WTC11 (cell line): ENCODE data around the gene IL1RAPL1. TPM values are rescaled to one million over a fixed set of nuclear protein-coding genes. Genes with fewer than 3 reads are reported as not detected.

ENCODE experiments used
- ATAC-seq: fragments of 200-7000 bp; cut with Tn5 transposase; 2 replicates; pipeline ENCODE4 v1.10.0; 2021; ENCODE audit warnings: mild to moderate bottlenecking, moderate library complexity
- CTCF ChIA-PET: fragments of 300-600 bp; sonication (Branson Sonifier 250); formaldehyde crosslinking; loops from one replicate; lab custom pipeline; 2021; ENCODE audit warnings: antibody characterized with exemption; lab: Charles Lee
- POLR2A ChIA-PET: fragments of 350-600 bp; sonication (Branson Sonifier 250); formaldehyde crosslinking; loops from one replicate; lab custom pipeline; 2021; ENCODE audit warnings: antibody characterized with exemption; lab: Charles Lee
- DNase-seq: peaks from one replicate; pipeline ENCODE4 v3.0.0; 2021; ENCODE audit warnings: low spot score
- H3K27ac Mint-ChIP-seq: 2 replicates; pipeline ENCODE4 v1.8.0; 2021; ENCODE audit warnings: mixed read lengths
- H3K27me3 Mint-ChIP-seq: 2 replicates; pipeline ENCODE4 v1.8.0; 2021; ENCODE audit warnings: low read depth, mild to moderate bottlenecking, moderate library complexity, mixed read lengths
- H3K36me3 Mint-ChIP-seq: 2 replicates; pipeline ENCODE4 v1.8.0; 2021; ENCODE audit warnings: mixed read lengths
- H3K4me1 Mint-ChIP-seq: 2 replicates; pipeline ENCODE4 v1.8.0; 2022; ENCODE audit warnings: mixed read lengths
- H3K4me3 Mint-ChIP-seq: 2 replicates; pipeline ENCODE4 v1.8.0; 2021; ENCODE audit warnings: mild to moderate bottlenecking, moderate library complexity, mixed read lengths
- H3K9me3 Mint-ChIP-seq: 2 replicates; pipeline ENCODE4 v1.8.0; 2021; ENCODE audit warnings: mixed read lengths
- AR ChIP-seq: fragments of 250-450 bp; sonication (Bioruptor Pico); IDR thresholded peaks from 2 replicates; pipeline ENCODE4 v1.9.0; 2021; ENCODE audit warnings: mild to moderate bottlenecking
- CTCF ChIP-seq: fragments of 200-600 bp; IDR thresholded peaks from 2 replicates; pipeline ENCODE4 v1.8.0; 2022; ENCODE audit warnings: antibody characterized with exemption
- ELF4 ChIP-seq: sonication (generic); formaldehyde crosslinking; IDR thresholded peaks from 2 replicates; pipeline ENCODE4 v1.8.1; 2022; ENCODE audit warnings: low read depth, mild to moderate bottlenecking, moderate library complexity, missing genetic modification reagents
- HMGXB4 ChIP-seq: sonication (generic); formaldehyde crosslinking; IDR thresholded peaks from 2 replicates; pipeline ENCODE4 v1.8.1; 2023; ENCODE audit warnings: mild to moderate bottlenecking, moderate library complexity, missing genetic modification reagents
- MXD4 ChIP-seq: fragments of 250-450 bp; sonication (Bioruptor Pico); IDR thresholded peaks from 2 replicates; pipeline ENCODE4 v1.8.0; 2021; ENCODE audit warnings: mild to moderate bottlenecking, moderate library complexity, borderline replicate concordance
- OVOL2 ChIP-seq: fragments of 250-450 bp; sonication (Bioruptor Pico); IDR thresholded peaks from 2 replicates; pipeline ENCODE4 v1.9.0; 2021; ENCODE audit warnings: mild to moderate bottlenecking, borderline replicate concordance
- RORB ChIP-seq: fragments of 250-450 bp; sonication (Bioruptor Pico); IDR thresholded peaks from 2 replicates; pipeline ENCODE4 v1.9.0; 2021; ENCODE audit warnings: mild to moderate bottlenecking
- TEAD1 ChIP-seq: sonication (generic); formaldehyde crosslinking; IDR thresholded peaks from 2 replicates; pipeline ENCODE4 v1.8.0; 2022; ENCODE audit warnings: mild to moderate bottlenecking, missing genetic modification reagents
- USF2 ChIP-seq: sonication (generic); formaldehyde crosslinking; IDR thresholded peaks from 2 replicates; pipeline ENCODE4 v1.8.1; 2023; ENCODE audit warnings: mild to moderate bottlenecking, missing genetic modification reagents, moderate library complexity
- ZNF232 ChIP-seq: sonication (generic); formaldehyde crosslinking; IDR thresholded peaks from 2 replicates; pipeline ENCODE4 v1.8.0; 2022; ENCODE audit warnings: mild to moderate bottlenecking, missing genetic modification reagents
- ZNF671 ChIP-seq: fragments of 250-450 bp; sonication (Bioruptor Pico); IDR thresholded peaks from 2 replicates; pipeline ENCODE4 v1.8.0; 2021; ENCODE audit warnings: mild to moderate bottlenecking
- total RNA-seq: library from RNA; stranded (reverse); gene quantifications from 3 replicates; pipeline ENCODE4 v1.2.3, GENCODE V29; 2021
- TF ChIP-seq, protein P1 (sequence below): fragments of 250-450 bp; sonication (Bioruptor Pico); IDR thresholded peaks from 2 replicates; pipeline ENCODE4 v1.8.0; 2021; ENCODE audit warnings: mild to moderate bottlenecking
- TF ChIP-seq, protein P2 (sequence below): fragments of 250-450 bp; sonication (Bioruptor Pico); IDR thresholded peaks from 2 replicates; pipeline ENCODE4 v1.9.0; 2021; ENCODE audit warnings: mild to moderate bottlenecking
- TF ChIP-seq, protein P3 (sequence below): sonication (generic); formaldehyde crosslinking; conservative IDR thresholded peaks from 2 replicates; pipeline ENCODE4 v1.8.1; 2022; ENCODE audit warnings: mild to moderate bottlenecking, missing genetic modification reagents
- TF ChIP-seq, protein P4 (sequence below): fragments of 250-450 bp; sonication (Bioruptor Pico); IDR thresholded peaks from 2 replicates; pipeline ENCODE4 v1.9.0; 2021; ENCODE audit warnings: moderate library complexity, mild to moderate bottlenecking, inconsistent platforms, borderline replicate concordance
- TF ChIP-seq, protein P5 (sequence below): sonication (generic); formaldehyde crosslinking; conservative IDR thresholded peaks from 2 replicates; pipeline ENCODE4 v1.8.1; 2023; ENCODE audit warnings: mild to moderate bottlenecking, low read depth, missing genetic modification reagents, moderate library complexity
- TF ChIP-seq, protein P6 (sequence below): sonication (generic); formaldehyde crosslinking; IDR thresholded peaks from 2 replicates; pipeline ENCODE4 v1.8.0; 2022; ENCODE audit warnings: missing genetic modification reagents
- TF ChIP-seq, protein P7 (sequence below): sonication (generic); formaldehyde crosslinking; IDR thresholded peaks from 2 replicates; pipeline ENCODE4 v1.8.1; 2022; ENCODE audit warnings: low read depth, missing genetic modification reagents, borderline replicate concordance

IL1RAPL1 gene
- total RNA-seq, 1 experiment from 2014 or later, result 0.13 TPM

GRCh38 chrX:29561417-29561816 is 974.2 kb downstream of the IL1RAPL1 start (continued):
- TF ChIP-seq, protein P1, sequence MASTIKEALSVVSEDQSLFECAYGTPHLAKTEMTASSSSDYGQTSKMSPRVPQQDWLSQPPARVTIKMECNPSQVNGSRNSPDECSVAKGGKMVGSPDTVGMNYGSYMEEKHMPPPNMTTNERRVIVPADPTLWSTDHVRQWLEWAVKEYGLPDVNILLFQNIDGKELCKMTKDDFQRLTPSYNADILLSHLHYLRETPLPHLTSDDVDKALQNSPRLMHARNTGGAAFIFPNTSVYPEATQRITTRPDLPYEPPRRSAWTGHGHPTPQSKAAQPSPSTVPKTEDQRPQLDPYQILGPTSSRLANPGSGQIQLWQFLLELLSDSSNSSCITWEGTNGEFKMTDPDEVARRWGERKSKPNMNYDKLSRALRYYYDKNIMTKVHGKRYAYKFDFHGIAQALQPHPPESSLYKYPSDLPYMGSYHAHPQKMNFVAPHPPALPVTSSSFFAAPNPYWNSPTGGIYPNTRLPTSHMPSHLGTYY, result no peak
- TF ChIP-seq ELF4 (CRISPR knock-in tag), result no peak
- TF ChIP-seq, protein P2, sequence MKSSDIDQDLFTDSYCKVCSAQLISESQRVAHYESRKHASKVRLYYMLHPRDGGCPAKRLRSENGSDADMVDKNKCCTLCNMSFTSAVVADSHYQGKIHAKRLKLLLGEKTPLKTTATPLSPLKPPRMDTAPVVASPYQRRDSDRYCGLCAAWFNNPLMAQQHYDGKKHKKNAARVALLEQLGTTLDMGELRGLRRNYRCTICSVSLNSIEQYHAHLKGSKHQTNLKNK (CRISPR knock-in tag), result no peak
- TF ChIP-seq OVOL2, result no peak
- TF ChIP-seq ZNF232, result no peak
- no peak for TF ChIP-seq RORB
- TF ChIP-seq CTCF, result no peak
- TF ChIP-seq, protein P3, sequence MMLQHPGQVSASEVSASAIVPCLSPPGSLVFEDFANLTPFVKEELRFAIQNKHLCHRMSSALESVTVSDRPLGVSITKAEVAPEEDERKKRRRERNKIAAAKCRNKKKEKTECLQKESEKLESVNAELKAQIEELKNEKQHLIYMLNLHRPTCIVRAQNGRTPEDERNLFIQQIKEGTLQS (CRISPR knock-in tag), result no peak
- TF ChIP-seq ZNF671 (CRISPR knock-in tag), result no peak
- TF ChIP-seq, protein P4, sequence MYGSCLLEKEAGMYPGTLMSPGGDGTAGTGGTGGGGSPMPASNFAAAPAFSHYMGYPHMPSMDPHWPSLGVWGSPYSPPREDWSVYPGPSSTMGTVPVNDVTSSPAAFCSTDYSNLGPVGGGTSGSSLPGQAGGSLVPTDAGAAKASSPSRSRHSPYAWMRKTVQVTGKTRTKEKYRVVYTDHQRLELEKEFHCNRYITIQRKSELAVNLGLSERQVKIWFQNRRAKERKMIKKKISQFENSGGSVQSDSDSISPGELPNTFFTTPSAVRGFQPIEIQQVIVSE (CRISPR knock-in tag), result no peak
- no peak for TF ChIP-seq MXD4 (CRISPR knock-in tag)
- TF ChIP-seq, protein P5, sequence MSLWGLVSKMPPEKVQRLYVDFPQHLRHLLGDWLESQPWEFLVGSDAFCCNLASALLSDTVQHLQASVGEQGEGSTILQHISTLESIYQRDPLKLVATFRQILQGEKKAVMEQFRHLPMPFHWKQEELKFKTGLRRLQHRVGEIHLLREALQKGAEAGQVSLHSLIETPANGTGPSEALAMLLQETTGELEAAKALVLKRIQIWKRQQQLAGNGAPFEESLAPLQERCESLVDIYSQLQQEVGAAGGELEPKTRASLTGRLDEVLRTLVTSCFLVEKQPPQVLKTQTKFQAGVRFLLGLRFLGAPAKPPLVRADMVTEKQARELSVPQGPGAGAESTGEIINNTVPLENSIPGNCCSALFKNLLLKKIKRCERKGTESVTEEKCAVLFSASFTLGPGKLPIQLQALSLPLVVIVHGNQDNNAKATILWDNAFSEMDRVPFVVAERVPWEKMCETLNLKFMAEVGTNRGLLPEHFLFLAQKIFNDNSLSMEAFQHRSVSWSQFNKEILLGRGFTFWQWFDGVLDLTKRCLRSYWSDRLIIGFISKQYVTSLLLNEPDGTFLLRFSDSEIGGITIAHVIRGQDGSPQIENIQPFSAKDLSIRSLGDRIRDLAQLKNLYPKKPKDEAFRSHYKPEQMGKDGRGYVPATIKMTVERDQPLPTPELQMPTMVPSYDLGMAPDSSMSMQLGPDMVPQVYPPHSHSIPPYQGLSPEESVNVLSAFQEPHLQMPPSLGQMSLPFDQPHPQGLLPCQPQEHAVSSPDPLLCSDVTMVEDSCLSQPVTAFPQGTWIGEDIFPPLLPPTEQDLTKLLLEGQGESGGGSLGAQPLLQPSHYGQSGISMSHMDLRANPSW (CRISPR knock-in tag), result no peak

GRCh38 chrX:29580560-29580959 is 993.3 kb downstream of the IL1RAPL1 start:
- H3K4me1 Mint-ChIP-seq, result no peaks in the 10 kb centered on the region
- POLR2A ChIA-PET, result no interaction called here
- DNase-seq, result no peak
- H3K36me3 Mint-ChIP-seq, result no peaks in the 10 kb centered on the region
- ATAC-seq, result no peak
- H3K27me3 Mint-ChIP-seq, result no peaks in the 10 kb centered on the region; the same call in 1 of the 2 replicates
- CTCF ChIA-PET, result no interaction called here
- H3K9me3 Mint-ChIP-seq, result no peaks in the 10 kb centered on the region
- no peak overlapping the region for H3K4me3 Mint-ChIP-seq
- H3K27ac Mint-ChIP-seq, result no peak overlapping the region
- TF ChIP-seq TEAD1 (CRISPR knock-in tag), result no peak
- TF ChIP-seq, protein P6, sequence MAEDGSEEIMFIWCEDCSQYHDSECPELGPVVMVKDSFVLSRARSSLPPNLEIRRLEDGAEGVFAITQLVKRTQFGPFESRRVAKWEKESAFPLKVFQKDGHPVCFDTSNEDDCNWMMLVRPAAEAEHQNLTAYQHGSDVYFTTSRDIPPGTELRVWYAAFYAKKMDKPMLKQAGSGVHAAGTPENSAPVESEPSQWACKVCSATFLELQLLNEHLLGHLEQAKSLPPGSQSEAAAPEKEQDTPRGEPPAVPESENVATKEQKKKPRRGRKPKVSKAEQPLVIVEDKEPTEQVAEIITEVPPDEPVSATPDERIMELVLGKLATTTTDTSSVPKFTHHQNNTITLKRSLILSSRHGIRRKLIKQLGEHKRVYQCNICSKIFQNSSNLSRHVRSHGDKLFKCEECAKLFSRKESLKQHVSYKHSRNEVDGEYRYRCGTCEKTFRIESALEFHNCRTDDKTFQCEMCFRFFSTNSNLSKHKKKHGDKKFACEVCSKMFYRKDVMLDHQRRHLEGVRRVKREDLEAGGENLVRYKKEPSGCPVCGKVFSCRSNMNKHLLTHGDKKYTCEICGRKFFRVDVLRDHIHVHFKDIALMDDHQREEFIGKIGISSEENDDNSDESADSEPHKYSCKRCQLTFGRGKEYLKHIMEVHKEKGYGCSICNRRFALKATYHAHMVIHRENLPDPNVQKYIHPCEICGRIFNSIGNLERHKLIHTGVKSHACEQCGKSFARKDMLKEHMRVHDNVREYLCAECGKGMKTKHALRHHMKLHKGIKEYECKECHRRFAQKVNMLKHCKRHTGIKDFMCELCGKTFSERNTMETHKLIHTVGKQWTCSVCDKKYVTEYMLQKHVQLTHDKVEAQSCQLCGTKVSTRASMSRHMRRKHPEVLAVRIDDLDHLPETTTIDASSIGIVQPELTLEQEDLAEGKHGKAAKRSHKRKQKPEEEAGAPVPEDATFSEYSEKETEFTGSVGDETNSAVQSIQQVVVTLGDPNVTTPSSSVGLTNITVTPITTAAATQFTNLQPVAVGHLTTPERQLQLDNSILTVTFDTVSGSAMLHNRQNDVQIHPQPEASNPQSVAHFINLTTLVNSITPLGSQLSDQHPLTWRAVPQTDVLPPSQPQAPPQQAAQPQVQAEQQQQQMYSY (CRISPR knock-in tag), result no peak
- no peak for TF ChIP-seq HMGXB4 (CRISPR knock-in tag)
- TF ChIP-seq USF2 (CRISPR knock-in tag), result no peak
- TF ChIP-seq AR (CRISPR knock-in tag), result no peak
- TF ChIP-seq ELF4 (CRISPR knock-in tag), result no peak
- TF ChIP-seq, protein P7, sequence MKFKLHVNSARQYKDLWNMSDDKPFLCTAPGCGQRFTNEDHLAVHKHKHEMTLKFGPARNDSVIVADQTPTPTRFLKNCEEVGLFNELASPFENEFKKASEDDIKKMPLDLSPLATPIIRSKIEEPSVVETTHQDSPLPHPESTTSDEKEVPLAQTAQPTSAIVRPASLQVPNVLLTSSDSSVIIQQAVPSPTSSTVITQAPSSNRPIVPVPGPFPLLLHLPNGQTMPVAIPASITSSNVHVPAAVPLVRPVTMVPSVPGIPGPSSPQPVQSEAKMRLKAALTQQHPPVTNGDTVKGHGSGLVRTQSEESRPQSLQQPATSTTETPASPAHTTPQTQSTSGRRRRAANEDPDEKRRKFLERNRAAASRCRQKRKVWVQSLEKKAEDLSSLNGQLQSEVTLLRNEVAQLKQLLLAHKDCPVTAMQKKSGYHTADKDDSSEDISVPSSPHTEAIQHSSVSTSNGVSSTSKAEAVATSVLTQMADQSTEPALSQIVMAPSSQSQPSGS, result no peak
